Nephron (organoid): Measurements from ENCODE around the gene TBC1D13.
A peak's percentile ranks its signal among the peaks of the same experiment; 100 is the strongest.

Experiments used
- H3K27ac Mint-ChIP-seq, 3 experiments: 2 replicates each; pipeline ENCODE4 v1.8.0; 2020; ENCODE audit warnings: mixed read lengths in 3 of 3, mild to moderate bottlenecking in 2 of 3, moderate library complexity in 1 of 3
- H3K27me3 Mint-ChIP-seq: 2 replicates; pipeline ENCODE4 v1.8.0; 2021; ENCODE audit warnings: low read depth, mild to moderate bottlenecking, moderate library complexity, mixed read lengths
- H3K36me3 Mint-ChIP-seq: 2 replicates; pipeline ENCODE4 v1.8.0; 2020; ENCODE audit warnings: low read depth, mixed read lengths
- H3K4me1 Mint-ChIP-seq: 2 replicates; pipeline ENCODE4 v1.8.0; 2020; ENCODE audit warnings: mixed read lengths
- H3K4me3 Mint-ChIP-seq, 3 experiments: 2 replicates each; pipeline ENCODE4 v1.8.0; 2020; ENCODE audit warnings: mild to moderate bottlenecking in 3 of 3, mixed read lengths in 3 of 3, moderate library complexity in 2 of 3
- H3K9me3 Mint-ChIP-seq: 2 replicates; pipeline ENCODE4 v1.8.0; 2020; ENCODE audit warnings: mixed read lengths
- CTCF ChIP-seq, 3 experiments: fragments of 200-600 bp; sonication (generic); IDR thresholded peaks; one replicate each; pipeline ENCODE4 v1.5.0; 2021; ENCODE audit warnings: antibody characterized with exemption in 3 of 3; ENCODE audit not compliant: unreplicated experiment in 3 of 3

TBC1D13 gene

GRCh38 chr9:128753627-128754026, 33.4 kb upstream of the TBC1D13 start:
- Mint-ChIP-seq H3K27ac (no peak overlapping the region), H3K36me3 (peaks cover 14% of the 10 kb centered on the region), H3K4me1 (no peaks in the 10 kb centered on the region), H3K9me3 (no peaks in the 10 kb centered on the region), H3K27me3 (no peaks in the 10 kb centered on the region), H3K4me3 (no peak overlapping the region)
- no peak for TF ChIP-seq CTCF (IDR thresholded peaks at IDR 0.05; ENCODE audit: unreplicated experiment in 3 of 3)

- Mint-ChIP-seq H3K4me1 (no peaks in the 10 kb centered on the region), H3K27ac (no peak overlapping the region), H3K4me3 (no peak overlapping the region), H3K9me3 (no peaks in the 10 kb centered on the region), H3K36me3 (peaks cover 9% of the 10 kb centered on the region), H3K27me3 (no peaks in the 10 kb centered on the region)
- TF ChIP-seq CTCF (IDR thresholded peaks at IDR 0.05; ENCODE audit: unreplicated experiment in 3 of 3): no peak
Measured at GRCh38 chr9:128757602-128758001, 29.5 kb upstream of the TBC1D13 start.

- no peak overlapping the region for H3K27ac Mint-ChIP-seq
- TF ChIP-seq CTCF (IDR thresholded peaks at IDR 0.05; ENCODE audit: unreplicated experiment in 3 of 3): no peak
- H3K27me3 Mint-ChIP-seq: no peaks in the 10 kb centered on the region
- H3K9me3 Mint-ChIP-seq: no peaks in the 10 kb centered on the region
- H3K4me3 Mint-ChIP-seq: no peak overlapping the region
- peaks cover 9% of the 10 kb centered on the region for H3K4me1 Mint-ChIP-seq
- H3K36me3 Mint-ChIP-seq: peaks cover 13% of the 10 kb centered on the region
Measured at GRCh38 chr9:128762671-128763449, 24.2 kb upstream of the TBC1D13 start.

- TF ChIP-seq CTCF (IDR thresholded peaks at IDR 0.05; ENCODE audit: unreplicated experiment in 3 of 3): no peak
- H3K4me1 Mint-ChIP-seq: peaks cover 13% of the 10 kb centered on the region
Measured at GRCh38 chr9:128764361-128764760, 22.7 kb upstream of the TBC1D13 start.

GRCh38 chr9:128765499-128765898, 21.6 kb upstream of the TBC1D13 start:
- Mint-ChIP-seq H3K27ac (peak overlapping the region; percentile 32 to 91 (median 68)), H3K27me3 (no peaks in the 10 kb centered on the region), H3K36me3 (peaks cover 12% of the 10 kb centered on the region)

More at GRCh38 chr9:128764361-128764760, 22.7 kb upstream of the TBC1D13 start:
- no peaks in the 10 kb centered on the region for H3K27me3 Mint-ChIP-seq
- H3K27ac Mint-ChIP-seq: peak overlapping the region; percentile 9 to 91 (median 68)
- no peaks in the 10 kb centered on the region for H3K9me3 Mint-ChIP-seq
- H3K36me3 Mint-ChIP-seq: peaks cover 10% of the 10 kb centered on the region
- no peak overlapping the region for H3K4me3 Mint-ChIP-seq

More at GRCh38 chr9:128765499-128765898, 21.6 kb upstream of the TBC1D13 start:
- Mint-ChIP-seq H3K4me3 (peak overlapping the region in 2 of 3 experiments; percentile 16 to 35), H3K9me3 (no peaks in the 10 kb centered on the region), H3K4me1 (peaks cover 19% of the 10 kb centered on the region)
- no peak for TF ChIP-seq CTCF (IDR thresholded peaks at IDR 0.05; ENCODE audit: unreplicated experiment in 3 of 3)
